CD14-positive monocyte (primary cell): ENCODE measurements around the gene MAPK4. TPM values are rescaled to one million over a fixed set of nuclear protein-coding genes. Genes with fewer than 3 reads are reported as not detected.

Experiments used
- DNase-seq, 3 donors: peaks; one replicate each; pipeline ENCODE4 v3.0.0-alpha.2; 2011 to 2022
- H2AFZ ChIP-seq: 2 replicates; pipeline ENCODE4 v1.6.0; 2012; ENCODE audit warnings: mild to moderate bottlenecking, low read depth, low read length, inconsistent platforms; ENCODE audit not compliant: insufficient read depth, poor library complexity, severe bottlenecking
- H3K27ac ChIP-seq, 2 donors: 1 replicate in 1 of 2; 2 replicates in 1 of 2; pipeline ENCODE4 v1.5.1; 2012 to 2013; ENCODE audit warnings: low read length in 2 of 2, control low read depth in 1 of 2, inconsistent platforms in 1 of 2, low read depth in 1 of 2, mild to moderate bottlenecking in 1 of 2
- H3K27me3 ChIP-seq, 2 donors: one replicate each; pipeline versions ENCODE4 v1.6.0 to v1.6.1; 2011 to 2013; ENCODE audit warnings: low read length in 2 of 2; ENCODE audit not compliant: control insufficient read depth in 2 of 2, insufficient read depth in 2 of 2
- H3K36me3 ChIP-seq, 2 donors: replicated peaks in 1 of 2; 1 replicate in 1 of 2; 2 replicates in 1 of 2; pipeline versions ENCODE4 v1.5.1 to v1.6.1; 2012 to 2013; ENCODE audit warnings: low read length in 2 of 2, control low read depth in 1 of 2, inconsistent platforms in 1 of 2, mild to moderate bottlenecking in 1 of 2; ENCODE audit not compliant: insufficient read depth in 2 of 2, control insufficient read depth in 1 of 2
- H3K4me1 ChIP-seq, 2 donors: 1 replicate in 1 of 2; 2 replicates in 1 of 2; pipeline versions ENCODE4 v1.5.1 to v1.6.1; 2012 to 2013; ENCODE audit warnings: low read length in 2 of 2, control low read depth in 1 of 2, inconsistent platforms in 1 of 2, mild to moderate bottlenecking in 1 of 2, moderate library complexity in 1 of 2; ENCODE audit not compliant: insufficient read depth in 2 of 2, control insufficient read depth in 1 of 2
- H3K4me2 ChIP-seq: replicated peaks from 2 replicates; pipeline ENCODE3; 2012; ENCODE audit warnings: low read length, moderate library complexity, mild to moderate bottlenecking; ENCODE audit not compliant: poor library complexity, severe bottlenecking; ENCODE audit errors: extremely low read depth
- H3K4me3 ChIP-seq, 3 experiments: fragments of 200-600 bp in 1 of 3; sonication (generic) in 1 of 3; replicated peaks in 1 of 3; 1 replicate in 2 of 3; 2 replicates in 1 of 3; pipeline ENCODE4 v1.5.1; 2011 to 2013; ENCODE audit warnings: low read length in 3 of 3, mild to moderate bottlenecking in 3 of 3, control low read depth in 2 of 3, low read depth in 2 of 3, inconsistent platforms in 1 of 3, moderate library complexity in 1 of 3
- H3K79me2 ChIP-seq: 2 replicates; pipeline ENCODE4 v1.6.0; 2012; ENCODE audit warnings: mild to moderate bottlenecking, control low read depth, inconsistent platforms, low read length, moderate library complexity; ENCODE audit not compliant: insufficient read depth
- H3K9ac ChIP-seq: 2 replicates; pipeline ENCODE4 v1.6.0; 2017; ENCODE audit warnings: low read length, mild to moderate bottlenecking; ENCODE audit not compliant: insufficient read depth, poor library complexity, severe bottlenecking
- H3K9me3 ChIP-seq, 2 donors: replicated peaks in 1 of 2; 1 replicate in 1 of 2; 2 replicates in 1 of 2; pipeline versions ENCODE4 v1.5.1 to v1.6.1; 2012 to 2013; ENCODE audit warnings: low read length in 2 of 2, control low read depth in 1 of 2; ENCODE audit not compliant: control insufficient read depth in 1 of 2, insufficient read depth in 1 of 2
- H4K20me1 ChIP-seq: 2 replicates; pipeline ENCODE4 v1.6.0; 2012; ENCODE audit warnings: mild to moderate bottlenecking, low read length, control low read depth, moderate library complexity; ENCODE audit not compliant: insufficient read depth
- H3K27ac Mint-ChIP-seq, 7 donors: one replicate each; pipeline ENCODE4 v1.8.0; 2020; ENCODE audit warnings: mild to moderate bottlenecking in 7 of 7, mixed read lengths in 7 of 7, moderate library complexity in 6 of 7, inconsistent platforms in 2 of 7
- H3K27me3 Mint-ChIP-seq, 3 donors: one replicate each; pipeline ENCODE4 v1.8.0; 2021 to 2022; ENCODE audit warnings: low read depth in 3 of 3, mild to moderate bottlenecking in 3 of 3, mixed read lengths in 3 of 3, moderate library complexity in 3 of 3, inconsistent platforms in 1 of 3
- H3K36me3 Mint-ChIP-seq, 2 donors: one replicate each; pipeline ENCODE4 v1.8.0; 2020; ENCODE audit warnings: mixed read lengths in 2 of 2, inconsistent platforms in 1 of 2, mild to moderate bottlenecking in 1 of 2
- H3K4me1 Mint-ChIP-seq: one replicate; pipeline ENCODE4 v1.8.0; 2020; ENCODE audit warnings: mild to moderate bottlenecking, mixed read lengths
- H3K4me3 Mint-ChIP-seq, 2 donors: one replicate each; pipeline ENCODE4 v1.8.0; 2020; ENCODE audit warnings: mild to moderate bottlenecking in 2 of 2, mixed read lengths in 2 of 2, moderate library complexity in 1 of 2
- H3K9me3 Mint-ChIP-seq, 7 donors: one replicate each; pipeline ENCODE4 v1.8.0; 2020 to 2022; ENCODE audit warnings: mixed read lengths in 7 of 7, mild to moderate bottlenecking in 6 of 7, moderate library complexity in 6 of 7, inconsistent platforms in 2 of 7
- CTCF ChIP-seq: fragments of 200-600 bp; IDR thresholded peaks from one replicate; pipeline ENCODE4 v1.8.0; 2022; ENCODE audit warnings: antibody characterized with exemption, mild to moderate bottlenecking
- WGBS: methylation state at CpG from one replicate; pipeline ENCODE4 v1.1.5; 2013; ENCODE audit warnings: missing lambda C conversion rate; ENCODE audit not compliant: insufficient coverage; 5-methylcytosine and 5-hydroxymethylcytosine counted together
- intact Hi-C, 2 donors: fragments of 100-400 bp; cut with micrococcal nuclease; formaldehyde crosslinking; loops; one replicate each; pipeline versions ENCODE4 v1.15.0 to v1.15.1; 2023
- polyA plus RNA-seq, 3 donors: library from polyadenylated mRNA; depleted of rRNA in 1 of 3; unstranded in 2 of 3; stranded (reverse) in 1 of 3; fragments of 300-500 nt in 2 of 3; fragments of >200 nt in 1 of 3; fragmentation: Illumina TruSeq in 2 of 3; gene quantifications; 1 replicate in 2 of 3; 2 replicates in 1 of 3; pipeline ENCODE4 v1.2.3, GENCODE V29; 2012 to 2021

The MAPK4 gene
- polyA plus RNA-seq, 3 donors = not detected

DNA sequence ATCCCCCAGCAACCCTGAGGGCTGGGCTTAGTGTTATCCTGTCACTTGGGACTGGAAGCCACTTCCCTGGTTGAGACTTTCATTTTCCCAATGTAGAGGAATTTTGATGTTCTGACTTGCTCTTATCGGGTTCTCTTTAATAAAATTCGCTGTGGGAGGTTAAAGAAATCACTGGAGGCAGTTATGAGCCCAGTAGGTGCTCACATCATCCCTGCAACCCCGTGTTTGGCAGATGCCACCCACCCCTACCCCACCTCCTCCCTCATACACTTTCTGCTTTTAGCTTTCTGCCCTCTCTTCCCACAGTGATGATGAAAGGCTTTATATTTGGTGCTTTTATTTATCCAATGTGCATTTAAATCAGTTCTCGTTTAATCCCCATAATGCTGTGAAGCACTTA lies 106.6 kb downstream of the MAPK4 start:
- H3K4me1 ChIP-seq = no peaks in the 10 kb centered on the region
- no peak for DNase-seq
- H3K9me3 ChIP-seq = no peaks in the 10 kb centered on the region
- H3K27me3 ChIP-seq = no peaks in the 10 kb centered on the region
- no peak for TF ChIP-seq CTCF
- Mint-ChIP-seq H3K4me3 (no peak overlapping the region), H3K27ac (no peak overlapping the region), H3K27me3 (peaks cover 0 to 2% (median 0%) of the 10 kb centered on the region in 3 donors), H3K9me3 (peaks cover 1 to 21% (median 8%) of the 10 kb centered on the region in 7 donors), H3K36me3 (no peaks in the 10 kb centered on the region), H3K4me1 (no peaks in the 10 kb centered on the region)
- H4K20me1 ChIP-seq = no peaks in the 10 kb centered on the region
- no peak overlapping the region for H3K4me2 ChIP-seq
- H3K4me3 ChIP-seq = no peak overlapping the region
- WGBS = 100% methylated on average over 1 of the region's 4 CpGs
- H3K79me2 ChIP-seq = no peaks in the 10 kb centered on the region
- H3K27ac ChIP-seq = no peak overlapping the region
- intact Hi-C loops = no loop called here
- H3K9ac ChIP-seq = no peak overlapping the region
- no peaks in the 10 kb centered on the region for H3K36me3 ChIP-seq
- H2AFZ ChIP-seq = no peak overlapping the region

DNA sequence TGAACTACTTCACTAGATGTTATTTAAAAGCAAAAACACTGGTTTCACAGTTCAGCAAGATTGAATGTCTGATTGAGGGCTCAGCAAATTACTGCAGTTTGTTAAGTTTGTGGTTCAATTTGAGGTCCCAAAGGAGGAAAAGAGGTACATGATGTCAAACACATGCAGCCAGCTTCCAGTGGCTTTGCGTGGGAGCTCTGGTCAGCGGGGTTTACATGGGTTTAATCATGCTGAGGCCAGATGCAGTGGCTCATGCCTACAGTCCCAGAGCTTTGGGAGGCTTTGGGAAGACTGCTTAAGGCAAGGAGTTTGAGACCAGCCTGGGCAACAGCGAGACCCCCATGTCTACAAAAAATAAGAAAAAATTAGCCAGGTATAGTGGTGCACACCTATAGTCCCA lies 111.5 kb downstream of the MAPK4 start:
- Mint-ChIP-seq H3K27me3 (peaks cover 2 to 8% (median 3%) of the 10 kb centered on the region in 3 donors), H3K27ac (no peak overlapping the region), H3K9me3 (peaks cover 0 to 13% (median 0%) of the 10 kb centered on the region in 7 donors), H3K4me3 (no peak overlapping the region), H3K4me1 (no peaks in the 10 kb centered on the region), H3K36me3 (no peaks in the 10 kb centered on the region)
- no peak for DNase-seq
- no peaks in the 10 kb centered on the region for H3K9me3 ChIP-seq
- no peaks in the 10 kb centered on the region for H3K27me3 ChIP-seq
- no peak overlapping the region for H3K4me2 ChIP-seq
- no peak overlapping the region for H3K9ac ChIP-seq
- H2AFZ ChIP-seq = no peak overlapping the region
- WGBS = 83% methylated on average over 2 of the region's 3 CpGs
- no peaks in the 10 kb centered on the region for H3K79me2 ChIP-seq
- H4K20me1 ChIP-seq = no peaks in the 10 kb centered on the region
- H3K36me3 ChIP-seq = no peaks in the 10 kb centered on the region
- intact Hi-C loops = no loop called here
- no peak overlapping the region for H3K4me3 ChIP-seq
- H3K27ac ChIP-seq = no peak overlapping the region
- TF ChIP-seq CTCF = no peak
- no peaks in the 10 kb centered on the region for H3K4me1 ChIP-seq
